HTR-8/SVneo (cell line): ENCODE results near the gene SUSD2.
A peak's percentile ranks its signal among the peaks of the same experiment; 100 is the strongest.
"Not testable (repeated sequence)": the region's sequence is repeated elsewhere in the genome, so short reads cannot be mapped to it uniquely, and the experiment has no call there.

Experiments used
- DNase-seq: peaks from one replicate; pipeline ENCODE4 v3.0.0; 2011; ENCODE audit warnings: low spot score, mixed read lengths; ENCODE audit not compliant: insufficient read length
- FAIRE-seq: peaks from 2 replicates; lab custom pipeline; 2011; peaks lifted over from hg19 to GRCh38; lab: Jason Lieb, UNC

SUSD2 gene

DNA sequence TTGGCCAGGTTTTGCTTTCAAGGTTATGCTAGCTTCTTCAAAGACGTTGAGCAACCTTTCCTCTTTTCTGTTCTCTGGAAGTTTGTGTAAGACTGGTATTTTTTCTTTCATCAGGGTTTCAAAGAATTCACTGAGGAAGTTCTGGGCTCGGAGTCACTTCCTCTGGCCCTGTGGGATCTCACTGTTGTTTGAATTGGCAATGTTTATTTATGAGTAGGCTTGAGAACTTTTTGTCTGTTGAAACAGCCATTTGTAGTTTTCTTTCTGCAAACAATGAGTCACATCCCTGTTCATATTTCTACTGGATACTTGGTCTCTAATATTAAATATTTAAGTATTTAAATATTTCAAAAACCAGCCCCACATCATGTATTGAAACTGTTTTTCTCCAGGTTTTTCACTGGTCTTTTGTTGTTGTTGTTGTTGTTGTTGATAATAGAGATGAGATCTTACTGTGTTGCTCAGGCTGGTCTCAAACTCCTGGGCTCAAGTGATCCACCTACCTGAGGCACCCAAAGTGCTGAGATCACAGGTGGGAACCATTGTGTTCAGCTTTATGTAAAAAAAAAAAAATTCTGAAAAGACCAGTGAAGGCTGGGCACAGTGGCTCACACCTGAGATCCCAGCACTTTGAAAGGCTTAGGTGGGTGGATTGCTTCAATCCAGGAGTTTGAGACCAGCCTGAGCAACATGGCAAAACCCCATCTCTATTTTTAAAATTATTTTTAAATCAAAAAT is 26.9 kb downstream of the SUSD2 start:
- no peak for FAIRE-seq
- DNase-seq = peak; percentile 49

GRCh38 chr22:24209016-24209415 is 27.7 kb downstream of the SUSD2 start:
- FAIRE-seq (no peak), DNase-seq (no peak)

DNA sequence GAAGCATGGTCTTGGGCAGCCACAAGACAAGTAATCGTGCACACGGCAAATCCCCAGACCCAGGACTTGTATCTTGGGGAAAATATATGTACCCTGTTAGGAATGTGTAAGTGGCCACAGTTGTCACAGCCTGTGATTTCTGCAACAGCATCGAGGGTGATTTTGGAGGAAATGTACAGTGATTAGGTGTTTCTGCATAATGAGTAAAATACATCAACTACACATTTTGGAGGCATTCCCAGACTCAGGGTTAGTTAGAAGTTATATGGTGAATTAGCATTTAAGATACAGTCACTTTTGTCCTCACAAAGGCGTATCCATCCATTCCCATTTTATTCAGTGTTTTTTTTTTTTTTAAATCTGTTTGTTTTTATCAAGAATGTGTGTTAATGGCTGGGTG is 28.4 kb downstream of the SUSD2 start:
- no peak for DNase-seq
- FAIRE-seq = no peak

GRCh38 chr22:24210409-24210808 is 29.1 kb downstream of the SUSD2 start:
- DNase-seq, FAIRE-seq: not testable (repeated sequence)

GRCh38 chr22:24211716-24212115 is 30.4 kb downstream of the SUSD2 start:
- not testable (repeated sequence) for DNase-seq, FAIRE-seq

- DNase-seq, FAIRE-seq: not testable (repeated sequence)
Measured at GRCh38 chr22:24213111-24213510, 31.8 kb downstream of the SUSD2 start.

GRCh38 chr22:24214467-24215285 is 33.4 kb downstream of the SUSD2 start:
- FAIRE-seq (no peak), DNase-seq (no peak)

DNA sequence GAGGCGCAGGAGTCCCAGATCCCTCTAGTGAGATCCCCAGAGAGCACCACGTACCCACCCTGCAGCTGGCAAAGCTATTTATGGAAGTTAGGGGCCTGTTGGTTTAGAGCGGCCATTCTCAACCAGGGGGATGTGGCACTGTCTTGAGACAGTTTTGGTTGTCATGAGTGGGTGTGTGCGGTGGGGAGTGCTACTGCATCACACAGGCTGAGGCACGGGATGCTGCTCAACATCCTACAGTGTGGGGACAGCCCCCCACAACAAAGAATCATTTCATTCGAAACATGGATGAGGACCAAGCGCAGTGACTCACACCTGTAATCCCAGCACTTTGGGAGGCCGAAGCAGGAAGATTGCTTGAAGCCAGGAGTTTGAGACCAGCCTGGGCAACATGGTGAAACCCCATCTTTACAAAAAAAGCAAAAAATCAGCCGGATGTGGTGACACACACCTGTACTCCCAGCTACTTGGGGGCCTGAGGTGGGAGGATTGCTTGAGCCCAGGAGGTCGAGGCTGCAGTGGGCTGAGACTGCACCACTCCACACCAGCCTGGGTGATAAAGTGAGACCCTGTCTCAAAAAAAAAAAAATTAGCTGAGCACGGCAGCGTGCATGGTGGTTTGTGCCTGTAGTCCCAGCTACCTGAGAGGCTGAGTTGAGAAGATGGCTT is 35.4 kb downstream of the SUSD2 start:
- no peak for DNase-seq
- no peak for FAIRE-seq

GRCh38 chr22:24217384-24217783 is 36.1 kb downstream of the SUSD2 start:
- no peak for FAIRE-seq

GRCh38 chr22:24219750-24220149 is 38.5 kb downstream of the SUSD2 start:
- no peak for FAIRE-seq

More at GRCh38 chr22:24217384-24217783, 36.1 kb downstream of the SUSD2 start:
- DNase-seq = no peak

DNA sequence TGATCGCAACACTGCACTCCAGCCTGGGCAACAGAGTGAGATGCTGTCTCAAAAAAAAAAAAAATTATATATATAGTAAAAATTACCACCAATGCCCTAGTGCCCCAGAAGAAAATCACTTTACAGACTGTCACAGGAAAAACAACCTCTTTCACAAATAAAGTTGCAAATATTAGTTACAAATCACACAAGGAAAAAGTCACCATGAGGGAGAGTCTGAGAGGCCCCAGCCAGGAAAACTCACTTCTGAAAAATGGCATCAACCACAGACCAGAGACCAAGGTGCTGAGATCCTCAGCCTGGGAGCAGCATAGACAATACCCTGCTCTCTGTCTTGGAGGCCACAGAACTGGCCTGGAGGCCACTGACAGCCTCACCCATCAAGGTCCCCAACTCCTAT is 43.2 kb downstream of the SUSD2 start:
- DNase-seq (no peak), FAIRE-seq (no peak)

More at GRCh38 chr22:24219750-24220149, 38.5 kb downstream of the SUSD2 start:
- no peak for DNase-seq

GRCh38 chr22:24225044-24225601 is 43.8 kb downstream of the SUSD2 start:
- DNase-seq = no peak
- no peak for FAIRE-seq

DNA sequence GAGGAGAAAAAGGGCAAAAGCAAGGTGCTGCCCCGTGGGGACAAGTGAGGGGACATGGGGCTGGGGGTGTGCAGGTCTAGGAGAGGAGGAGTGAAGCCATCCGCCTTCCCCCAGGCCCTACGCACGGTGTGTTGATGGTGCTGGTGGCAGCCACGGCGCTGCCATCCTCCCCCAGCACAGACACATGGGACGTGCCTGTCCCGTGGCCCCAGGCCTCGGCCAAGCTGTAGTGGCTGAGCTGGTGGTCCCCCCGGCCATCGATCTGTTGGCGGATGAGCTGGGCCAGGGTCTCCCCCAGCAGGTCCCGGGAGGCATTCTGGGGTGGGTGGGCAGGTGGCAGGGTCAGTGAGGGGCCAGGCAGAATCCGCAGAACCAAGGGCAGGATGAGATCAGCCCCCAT is 44.7 kb downstream of the SUSD2 start:
- DNase-seq = no peak
- FAIRE-seq = no peak

- no peak for FAIRE-seq
- no peak for DNase-seq
Measured at GRCh38 chr22:24230911-24231656, 49.8 kb downstream of the SUSD2 start.

GRCh38 chr22:24231706-24232105 is 50.4 kb downstream of the SUSD2 start:
- FAIRE-seq = no peak
- no peak for DNase-seq

GRCh38 chr22:24232124-24232523 is 50.8 kb downstream of the SUSD2 start:
- FAIRE-seq (no peak), DNase-seq (no peak)

DNA sequence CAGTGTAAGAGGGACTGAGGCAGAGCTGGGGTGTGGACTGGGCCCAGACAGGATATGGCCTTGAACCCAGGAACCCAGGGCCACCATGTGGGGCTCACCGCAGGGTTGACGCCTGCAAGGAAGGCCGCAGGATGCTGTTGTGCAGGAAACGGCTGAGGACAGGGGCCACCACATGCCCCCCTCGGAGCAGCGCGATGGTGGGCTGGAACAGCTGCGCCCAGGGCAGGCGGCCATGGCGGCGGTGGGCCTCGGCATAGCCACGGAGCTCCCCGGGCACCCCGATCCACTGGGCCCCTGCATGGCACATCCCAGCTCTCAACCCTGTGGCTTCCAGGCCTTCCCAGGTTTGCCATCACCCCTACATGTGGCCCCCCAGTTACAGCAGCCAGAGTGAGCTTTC is 51.4 kb downstream of the SUSD2 start:
- DNase-seq (no peak), FAIRE-seq (no peak)

GRCh38 chr22:24233235-24233634 is 51.9 kb downstream of the SUSD2 start:
- FAIRE-seq (no peak), DNase-seq (no peak)

- DNase-seq (no peak), FAIRE-seq (no peak)
Measured at GRCh38 chr22:24233816-24234215, 52.5 kb downstream of the SUSD2 start.

DNA sequence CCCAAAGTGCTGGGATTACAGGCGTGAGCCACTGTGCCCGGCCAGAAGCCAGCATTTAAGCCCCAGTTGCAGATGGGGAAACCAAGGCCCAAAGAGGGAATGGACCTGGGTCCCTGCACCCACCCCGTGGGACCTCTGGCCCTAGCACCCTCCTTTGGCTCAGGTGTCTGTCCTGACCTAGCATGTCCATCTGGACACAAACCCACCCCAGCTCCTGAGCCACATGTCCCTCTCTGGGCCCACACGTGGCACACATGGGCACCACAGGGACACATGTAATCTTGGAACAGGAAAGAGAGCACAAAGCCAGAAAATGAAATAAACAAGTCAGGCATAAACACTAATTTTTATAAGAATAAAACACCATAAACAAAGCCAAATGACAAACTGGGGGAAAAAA is 54.0 kb downstream of the SUSD2 start:
- FAIRE-seq (no peak), DNase-seq (no peak)
